Measurements from ENCODE around the gene NPHP4. TPM values are rescaled to one million over a fixed set of nuclear protein-coding genes. Genes with fewer than 3 reads are reported as not detected.

Gene NPHP4
- total and polyA plus RNA-seq, 2 donors (not counting 3 experiments of a cell fraction or from before 2014, with no cell fraction given), result 4.4 to 11.7 TPM

DNA sequence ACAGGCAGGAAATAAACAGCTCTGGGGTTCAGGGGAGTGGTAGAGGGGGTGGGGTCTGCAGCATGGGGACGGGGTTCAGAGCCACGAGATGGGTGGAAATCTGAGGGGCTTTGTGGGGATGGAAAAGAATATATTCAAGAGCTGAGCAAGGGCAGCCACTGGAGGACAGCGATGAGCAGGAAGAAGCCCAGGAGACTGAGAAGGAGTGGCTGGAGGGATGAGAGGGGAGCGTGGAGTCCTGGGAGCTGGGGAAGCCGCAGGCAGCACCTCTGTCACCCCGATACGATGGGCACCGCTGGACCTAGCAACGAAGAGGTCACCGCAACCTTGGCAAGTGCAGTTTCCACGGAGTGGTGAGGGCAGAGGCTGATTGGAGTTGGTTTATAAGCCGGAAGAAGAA is 43.5 kb upstream of the NPHP4 start:
- dilution Hi-C loops (cut with MboI; ENCODE audit: extremely low pct_ligation_motif_present, low sequenced_read_pairs), result no loop called here
- intact Hi-C loops (cut with micrococcal nuclease), result no loop called here
- H4K20me1 ChIP-seq (replicated peaks; ENCODE audit: control insufficient read depth, extremely low read depth, insufficient read depth, low read length), result no peaks in the 10 kb centered on the region
- H3K79me2 ChIP-seq (ENCODE audit: control insufficient read depth, insufficient read depth, low read length), result no peaks in the 10 kb centered on the region
- TF ChIP-seq, protein P1, sequence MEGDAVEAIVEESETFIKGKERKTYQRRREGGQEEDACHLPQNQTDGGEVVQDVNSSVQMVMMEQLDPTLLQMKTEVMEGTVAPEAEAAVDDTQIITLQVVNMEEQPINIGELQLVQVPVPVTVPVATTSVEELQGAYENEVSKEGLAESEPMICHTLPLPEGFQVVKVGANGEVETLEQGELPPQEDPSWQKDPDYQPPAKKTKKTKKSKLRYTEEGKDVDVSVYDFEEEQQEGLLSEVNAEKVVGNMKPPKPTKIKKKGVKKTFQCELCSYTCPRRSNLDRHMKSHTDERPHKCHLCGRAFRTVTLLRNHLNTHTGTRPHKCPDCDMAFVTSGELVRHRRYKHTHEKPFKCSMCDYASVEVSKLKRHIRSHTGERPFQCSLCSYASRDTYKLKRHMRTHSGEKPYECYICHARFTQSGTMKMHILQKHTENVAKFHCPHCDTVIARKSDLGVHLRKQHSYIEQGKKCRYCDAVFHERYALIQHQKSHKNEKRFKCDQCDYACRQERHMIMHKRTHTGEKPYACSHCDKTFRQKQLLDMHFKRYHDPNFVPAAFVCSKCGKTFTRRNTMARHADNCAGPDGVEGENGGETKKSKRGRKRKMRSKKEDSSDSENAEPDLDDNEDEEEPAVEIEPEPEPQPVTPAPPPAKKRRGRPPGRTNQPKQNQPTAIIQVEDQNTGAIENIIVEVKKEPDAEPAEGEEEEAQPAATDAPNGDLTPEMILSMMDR (IDR thresholded peaks at IDR 0.05; ENCODE audit: extremely low read depth in 1 of 2, insufficient read depth in 1 of 2, low read depth in 1 of 2, low read length in 2 of 2), result no peak
- TF ChIP-seq EZH2 (IDR thresholded peaks at IDR 0.05; ENCODE audit: borderline replicate concordance, low read depth, low read length, severe bottlenecking) (no peak), POLR2AphosphoS5 (IDR thresholded peaks at IDR 0.05; ENCODE audit: insufficient read depth, low read depth, low read length) (no peak), MYC (IDR thresholded peaks at IDR 0.05; ENCODE audit: low read depth, low read length) (no peak), FOS (IDR thresholded peaks at IDR 0.05; ENCODE audit: borderline replicate concordance, insufficient read depth, low read length) (no peak)
- DNase-seq (ENCODE audit: low read depth, low spot score) (no peak), FAIRE-seq (no peak)
- no peaks in the 10 kb centered on the region for H3K4me1 ChIP-seq (ENCODE audit: control insufficient read depth, extremely low read depth, insufficient read depth, low read length)
- peaks cover 0 to 2% of the 10 kb centered on the region in 2 experiments for H3K27me3 ChIP-seq (ENCODE audit: control insufficient read depth in 2 of 2, insufficient read depth in 2 of 2, low read length in 2 of 2)
- no peak overlapping the region for H3K9ac ChIP-seq (replicated peaks; ENCODE audit: extremely low read depth, insufficient read depth, low read length)
- no TSS peak for BruUV-seq (replicated peaks)
- POLR2A ChIA-PET, result no interaction called here
- H3K9me1 ChIP-seq (replicated peaks; ENCODE audit: control insufficient read depth, extremely low read depth, insufficient read depth, low read length), result no peaks in the 10 kb centered on the region
- no peak overlapping the region for H2AFZ ChIP-seq (ENCODE audit: low read depth, low read length)
- CTCF ChIA-PET, result interaction anchor here (0.6 to 2.3 kb wide), 9 partner anchors 8 to 209 kb away, joined by 3 to 14 read pairs (median 6); no protein-coding TSS in a partner anchor
- no peaks in the 10 kb centered on the region for H3K9me3 ChIP-seq (replicated peaks; ENCODE audit: control insufficient read depth, insufficient read depth, low read length)
- H3K36me3 ChIP-seq (ENCODE audit: control insufficient read depth in 2 of 2, extremely low read depth in 1 of 2, insufficient read depth in 2 of 2, low read length in 2 of 2), result no peaks in the 10 kb centered on the region
- H3K4me2 ChIP-seq (ENCODE audit: insufficient read depth, low read length), result no peak overlapping the region
- H3K4me3 ChIP-seq (replicated peaks in 1 of 3; ENCODE audit: insufficient read depth in 1 of 3, low read depth in 1 of 3, low read length in 3 of 3), result no peak overlapping the region
- H3K27ac ChIP-seq (ENCODE audit: insufficient read depth, low read depth, low read length), result no peak overlapping the region

DNA sequence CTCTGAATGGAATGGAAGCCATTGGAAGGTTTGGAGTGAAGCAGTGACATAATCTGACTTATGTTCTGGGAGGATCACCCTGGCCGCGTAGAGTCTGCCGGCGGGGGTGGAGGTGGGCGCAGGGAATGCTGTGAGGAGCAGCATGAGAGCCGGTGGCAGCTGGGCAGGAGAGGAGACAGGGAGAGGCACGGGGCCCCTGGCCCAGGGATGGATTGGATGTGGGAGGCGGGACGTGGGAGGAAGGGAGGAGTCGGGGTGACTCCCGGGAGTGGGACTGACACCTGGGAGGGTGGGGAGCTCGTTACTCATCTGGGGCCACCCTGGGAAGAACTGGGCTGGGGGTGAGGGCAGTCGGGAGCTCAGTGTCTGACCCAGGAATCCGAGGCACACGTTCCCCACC is 43.1 kb upstream of the NPHP4 start:
- H3K4me1 ChIP-seq (ENCODE audit: control insufficient read depth, extremely low read depth, insufficient read depth, low read length), result no peaks in the 10 kb centered on the region
- no peaks in the 10 kb centered on the region for H3K9me1 ChIP-seq (replicated peaks; ENCODE audit: control insufficient read depth, extremely low read depth, insufficient read depth, low read length)
- BruUV-seq (replicated peaks), result no TSS peak
- H3K9ac ChIP-seq (replicated peaks; ENCODE audit: extremely low read depth, insufficient read depth, low read length), result no peak overlapping the region
- no peaks in the 10 kb centered on the region for H3K36me3 ChIP-seq (ENCODE audit: control insufficient read depth in 2 of 2, extremely low read depth in 1 of 2, insufficient read depth in 2 of 2, low read length in 2 of 2)
- dilution Hi-C loops (cut with MboI; ENCODE audit: extremely low pct_ligation_motif_present, low sequenced_read_pairs), result no loop called here
- H3K9me3 ChIP-seq (replicated peaks; ENCODE audit: control insufficient read depth, insufficient read depth, low read length), result no peaks in the 10 kb centered on the region
- no peaks in the 10 kb centered on the region for H4K20me1 ChIP-seq (replicated peaks; ENCODE audit: control insufficient read depth, extremely low read depth, insufficient read depth, low read length)
- no peak overlapping the region for H2AFZ ChIP-seq (ENCODE audit: low read depth, low read length)
- ChIA-PET CTCF (interaction anchor here (0.8 to 2.3 kb wide), 11 partner anchors 8 to 210 kb away, joined by 3 to 14 read pairs (median 6); partner anchors contain the start of gene ICMT), POLR2A (no interaction called here)
- H3K27me3 ChIP-seq (ENCODE audit: control insufficient read depth in 2 of 2, insufficient read depth in 2 of 2, low read length in 2 of 2), result peaks cover 0 to 2% of the 10 kb centered on the region in 2 experiments
- DNase-seq (ENCODE audit: low read depth, low spot score) (no peak), FAIRE-seq (no peak)
- no peak overlapping the region for H3K4me3 ChIP-seq (replicated peaks in 1 of 3; ENCODE audit: insufficient read depth in 1 of 3, low read depth in 1 of 3, low read length in 3 of 3)
- no peak overlapping the region for H3K27ac ChIP-seq (ENCODE audit: insufficient read depth, low read depth, low read length)
- intact Hi-C loops (cut with micrococcal nuclease), result no loop called here
- no peak for TF ChIP-seq POLR2AphosphoS5 (IDR thresholded peaks at IDR 0.05; ENCODE audit: insufficient read depth, low read depth, low read length)
- no peak for TF ChIP-seq FOS (IDR thresholded peaks at IDR 0.05; ENCODE audit: borderline replicate concordance, insufficient read depth, low read length)
- TF ChIP-seq, protein P1 (IDR thresholded peaks at IDR 0.05; ENCODE audit: extremely low read depth in 1 of 2, insufficient read depth in 1 of 2, low read depth in 1 of 2, low read length in 2 of 2), result no peak
- no peak overlapping the region for H3K4me2 ChIP-seq (ENCODE audit: insufficient read depth, low read length)
- no peaks in the 10 kb centered on the region for H3K79me2 ChIP-seq (ENCODE audit: control insufficient read depth, insufficient read depth, low read length)

Measured in endothelial cell of umbilical vein (primary cell).